Left colon (tissue), 2 donors: Measurements from ENCODE around the gene TMEM184B. TPM values are rescaled to one million over a fixed set of nuclear protein-coding genes. Genes with fewer than 3 reads are reported as not detected.

Experiments used
- ATAC-seq: fragments of 200-7000 bp; cut with Tn5 transposase; one replicate; pipeline ENCODE4 v1.9.1; 2020; ENCODE audit warnings: mild to moderate bottlenecking, moderate library complexity
- DNase-seq, 2 donors: peaks; one replicate each; pipeline ENCODE4 v3.0.0-alpha.2; 2020
- intact Hi-C, 2 donors: fragments of 100-400 bp; cut with DNase I in 1 of 2; cut with micrococcal nuclease in 1 of 2; formaldehyde crosslinking; loops; one replicate each; pipeline versions ENCODE4 v1.11.2 to v1.14.0; 2022; cut with DNase I, micrococcal nuclease
- long read RNA-seq: library from polyadenylated mRNA; unstranded; transcript quantifications from one replicate; pipeline ENCODE4 v2.0.0, GENCODE V29; 2021
- total RNA-seq, 2 donors: library from RNA; stranded (reverse); fragmentation: NEBNext Ultra II Directional; extraction: Animal tissue kit (Norgen Biotek cat#: 25700); gene quantifications; one replicate each; pipeline ENCODE4 v1.2.1, GENCODE V29; 2021
- donor health status: DM: no; HTN: no; CAD: no.
- donor health status: DM: yes; HTN: yes; CAD: no.

Gene TMEM184B
- 10 to 100 TPM; 41.9 to 48.0 TPM for total RNA-seq
- long read RNA-seq, full-length matches to known transcripts, result 36 of 65 reads
- long read RNA-seq, partial matches to known transcripts, result 23 of 65 reads
- long read RNA-seq, other reads (novel, unspliced or antisense), result 6 of 65 reads

GRCh38 chr22:38272373-38273134, at the start of gene TMEM184B:
TSS of gene TMEM184B (minus strand) at chr22:38273010. CDS start at chr22:38247961, 25,049 bp downstream.
- ATAC-seq (peak; percentile 89), DNase-seq (peak in 1 of 2 donors; percentile 83)
- intact Hi-C loops, result no loop called here

- intact Hi-C loops, result no loop called here
- ATAC-seq, result no peak
Measured at GRCh38 chr22:38320605-38321402, 48.0 kb upstream of the TMEM184B start.

GRCh38 chr22:38318792-38319773, 46.3 kb upstream of the TMEM184B start:
- intact Hi-C loops, result no loop called here
- DNase-seq, result no peak
- ATAC-seq, result no peak

More at GRCh38 chr22:38320605-38321402, 48.0 kb upstream of the TMEM184B start:
- no peak for DNase-seq

GRCh38 chr22:38317995-38318715, 45.3 kb upstream of the TMEM184B start:
- DNase-seq, result peak; percentile 77 to 92
- peak; percentile 82 for ATAC-seq
- intact Hi-C loops, result no loop called here

GRCh38 chr22:38317122-38317994, 44.5 kb upstream of the TMEM184B start, which contains the start of gene CSNK1E:
TSS of gene CSNK1E (minus strand) at chr22:38317433. CDS start at chr22:38314157, 3,276 bp downstream.
- DNase-seq (peak; percentile 80 to 89), ATAC-seq (peak; percentile 75)
- intact Hi-C loops, result no loop called here

- DNase-seq (peak; percentile 63 to 72), ATAC-seq (peak; percentile 37)
- intact Hi-C loops, result no loop called here
Measured at GRCh38 chr22:38316364-38317121, 43.7 kb upstream of the TMEM184B start.

GRCh38 chr22:38315823-38316363, 43.1 kb upstream of the TMEM184B start:
- intact Hi-C loops, result no loop called here
- peak in 1 of 2 donors; percentile 26 for DNase-seq
- no peak for ATAC-seq

GRCh38 chr22:38314933-38315822, 42.4 kb upstream of the TMEM184B start:
- ATAC-seq (no peak), DNase-seq (peak in 1 of 2 donors; percentile 35)
- intact Hi-C loops, result no loop called here

GRCh38 chr22:38314051-38314932, 41.5 kb upstream of the TMEM184B start:
- intact Hi-C loops, result no loop called here
- ATAC-seq (no peak), DNase-seq (no peak)

GRCh38 chr22:38313384-38313955, 40.7 kb upstream of the TMEM184B start:
- intact Hi-C loops, result no loop called here
- no peak for ATAC-seq
- DNase-seq, result peak; percentile 63 to 69

GRCh38 chr22:38312261-38312800, 39.5 kb upstream of the TMEM184B start:
- ATAC-seq (no peak), DNase-seq (no peak)
- intact Hi-C loops, result no loop called here

GRCh38 chr22:38311323-38311620, 38.5 kb upstream of the TMEM184B start:
- intact Hi-C loops, result no loop called here
- DNase-seq, result no peak

GRCh38 chr22:38310518-38311322, 37.9 kb upstream of the TMEM184B start:
- intact Hi-C loops, result no loop called here
- ATAC-seq, result no peak
- peak in 1 of 2 donors; percentile 26 for DNase-seq

More at GRCh38 chr22:38311323-38311620, 38.5 kb upstream of the TMEM184B start:
- ATAC-seq, result no peak
